UCSD-AML1 (cell line): ENCODE results near the gene S1PR5.

Experiments
- DNase-seq: peaks from one replicate; lab custom pipeline; 2025; ENCODE audit not compliant: unreplicated experiment; lab: John Stamatoyannopoulos, UW

S1PR5 gene

GRCh38 chr19:10473192-10473591 lies 44.1 kb downstream of the S1PR5 start:
- no peak for DNase-seq

DNA sequence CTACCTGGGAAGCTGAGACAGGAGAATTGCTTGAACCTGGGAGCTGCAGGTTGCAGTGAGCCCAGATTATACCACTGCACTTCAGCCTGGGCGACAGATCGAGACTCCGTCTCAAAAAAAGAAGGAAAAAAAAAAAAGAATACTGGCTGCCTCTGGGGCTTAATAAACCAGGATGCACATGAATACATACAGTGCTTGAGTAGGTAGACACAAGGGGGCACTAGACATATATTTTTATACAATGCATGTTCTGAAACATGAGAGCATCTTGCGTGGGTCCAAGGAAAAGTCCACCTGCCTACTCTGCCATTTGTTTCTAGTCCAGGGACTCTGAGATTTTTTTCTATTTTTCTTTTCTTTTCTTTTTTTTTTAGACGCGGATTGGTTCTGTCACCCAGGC lies 45.3 kb downstream of the S1PR5 start:
- no peak for DNase-seq

GRCh38 chr19:10468133-10468532 lies 49.1 kb downstream of the S1PR5 start:
- DNase-seq = no peak

- DNase-seq = no peak
Observed at GRCh38 chr19:10467104-10467706, 50.0 kb downstream of the S1PR5 start.

DNA sequence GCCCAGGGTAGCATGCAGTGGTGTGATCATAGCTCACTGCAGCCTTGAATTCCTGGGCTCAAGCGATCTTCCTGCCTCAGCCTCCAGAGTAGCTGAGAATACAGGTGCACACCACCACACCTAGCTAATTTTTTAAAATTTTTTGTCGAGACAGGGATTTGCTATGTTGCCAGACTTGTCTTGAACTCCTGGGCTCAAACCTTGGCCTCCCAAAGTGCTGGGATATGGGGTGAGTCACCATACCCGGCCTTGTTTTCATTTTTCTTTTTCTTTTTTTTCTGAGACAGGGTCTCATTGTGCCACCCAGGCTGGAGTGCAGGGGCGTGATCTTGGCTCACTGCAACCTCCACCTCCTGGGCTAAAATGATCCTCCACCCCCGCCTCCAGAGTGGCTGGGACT lies 52.8 kb downstream of the S1PR5 start:
- DNase-seq = no peak
